Measurements from ENCODE around the gene SLC12A6.
A peak's percentile ranks its signal among the peaks of the same experiment; 100 is the strongest.

SLC12A6 gene

DNA sequence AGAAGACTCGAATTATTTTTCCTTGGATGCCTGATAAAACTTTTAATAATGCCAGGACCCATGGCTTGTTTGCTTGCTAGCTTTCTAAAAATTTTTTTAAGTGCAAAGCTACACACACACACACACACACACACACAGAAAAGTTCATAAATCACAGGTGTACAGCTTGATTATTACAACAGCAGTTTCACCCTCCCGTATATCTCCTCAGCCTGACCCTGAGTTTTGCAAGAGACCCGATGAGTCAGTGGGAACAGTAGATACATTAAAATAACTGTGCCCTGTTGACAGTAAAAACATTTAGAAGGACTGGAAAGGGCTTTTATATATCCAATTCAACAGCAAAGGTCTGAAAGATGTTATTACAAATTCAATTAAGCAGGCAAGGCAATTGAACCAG is 66.1 kb downstream of the SLC12A6 start:
- Histone ChIP-seq H2BK120ac (ENCODE audit: insufficient read depth, low read length, poor library complexity) (no peak overlapping the region), H3K4me2 (ENCODE audit: low read length) (no peak overlapping the region), H2AK5ac (ENCODE audit: low read length) (no peak overlapping the region), H3K36me3 (ENCODE audit: control insufficient read depth in 1 of 2, insufficient read depth in 2 of 2, low read length in 2 of 2) (no peaks in the 10 kb centered on the region), H3K4ac (ENCODE audit: low read depth, low read length) (no peak overlapping the region), H3K27me3 (ENCODE audit: insufficient read depth, low read length) (no peaks in the 10 kb centered on the region), H3K27ac (ENCODE audit: low read depth, low read length) (no peak overlapping the region), H4K91ac (ENCODE audit: low read depth, low read length) (no peak overlapping the region), H3K9me3 (ENCODE audit: insufficient read depth, low read depth, low read length) (no peaks in the 10 kb centered on the region), H3K4me1 (ENCODE audit: control insufficient read depth in 1 of 2, insufficient read depth in 2 of 2, low read length in 2 of 2) (no peaks in the 10 kb centered on the region), H2BK12ac (ENCODE audit: low read length) (no peak overlapping the region), H2BK5ac (ENCODE audit: low read depth, low read length, poor library complexity) (no peak overlapping the region), H2AFZ (ENCODE audit: insufficient read depth, low read length, poor library complexity) (no peak overlapping the region), H3K4me3 (ENCODE audit: low read depth, low read length) (no peak overlapping the region), H3K18ac (ENCODE audit: low read length) (no peak overlapping the region), H3K79me2 (ENCODE audit: control insufficient read depth, insufficient read depth, low read length, poor library complexity) (no peaks in the 10 kb centered on the region), H3K9ac (ENCODE audit: low read length) (no peak overlapping the region), H3K23ac (ENCODE audit: low read length) (no peak overlapping the region), H4K12ac (ENCODE audit: low read depth, low read length) (no peak overlapping the region), H4K8ac (ENCODE audit: low read depth, low read length) (no peak overlapping the region), H3K14ac (ENCODE audit: low read length) (no peak overlapping the region), H3K79me1 (ENCODE audit: low read length) (no peaks in the 10 kb centered on the region)
- whole genome bisulfite sequencing (ENCODE audit: extremely low coverage, insufficient coverage, insufficient read length): no CpG with 5 or more reads among the region's 3 CpGs
- peak; percentile 21 to 56 for DNase-seq

DNA sequence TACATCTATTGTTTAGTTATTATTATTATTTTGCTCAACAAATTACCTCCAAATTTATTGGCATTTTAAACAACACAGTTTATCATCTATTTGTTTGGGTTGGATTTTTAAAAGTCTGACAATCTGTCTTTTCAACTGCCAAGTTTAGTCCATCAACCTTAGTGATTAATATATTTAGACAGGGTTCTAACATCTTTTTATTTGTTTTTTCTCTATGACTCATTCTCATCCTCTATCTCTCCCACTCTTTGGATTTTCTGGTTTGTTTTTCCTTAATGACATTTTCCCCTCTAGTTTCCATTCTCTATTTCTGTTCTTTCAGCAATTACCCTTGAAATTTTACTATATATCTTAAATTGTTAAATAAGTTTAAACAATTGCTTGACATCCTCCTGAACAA is 70.8 kb downstream of the SLC12A6 start:
- H4K12ac ChIP-seq (ENCODE audit: low read depth, low read length): no peak overlapping the region
- no peak overlapping the region for H2BK120ac ChIP-seq (ENCODE audit: insufficient read depth, low read length, poor library complexity)
- no peak overlapping the region for H3K4me2 ChIP-seq (ENCODE audit: low read length)
- H3K79me2 ChIP-seq (ENCODE audit: control insufficient read depth, insufficient read depth, low read length, poor library complexity): no peaks in the 10 kb centered on the region
- H3K9ac ChIP-seq (ENCODE audit: low read length): no peak overlapping the region
- no peak overlapping the region for H3K23ac ChIP-seq (ENCODE audit: low read length)
- H3K14ac ChIP-seq (ENCODE audit: low read length): no peak overlapping the region
- no peaks in the 10 kb centered on the region for H3K4me1 ChIP-seq (ENCODE audit: control insufficient read depth in 1 of 2, insufficient read depth in 2 of 2, low read length in 2 of 2)
- H4K91ac ChIP-seq (ENCODE audit: low read depth, low read length): no peak overlapping the region
- no peaks in the 10 kb centered on the region for H3K79me1 ChIP-seq (ENCODE audit: low read length)
- H2BK12ac ChIP-seq (ENCODE audit: low read length): no peak overlapping the region
- DNase-seq: no peak
- H4K8ac ChIP-seq (ENCODE audit: low read depth, low read length): no peak overlapping the region
- H3K4ac ChIP-seq (ENCODE audit: low read depth, low read length): no peak overlapping the region
- H3K27me3 ChIP-seq (ENCODE audit: insufficient read depth, low read length): no peaks in the 10 kb centered on the region
- no peak overlapping the region for H3K27ac ChIP-seq (ENCODE audit: low read depth, low read length)
- no peak overlapping the region for H3K18ac ChIP-seq (ENCODE audit: low read length)
- no peak overlapping the region for H2AFZ ChIP-seq (ENCODE audit: insufficient read depth, low read length, poor library complexity)
- H2AK5ac ChIP-seq (ENCODE audit: low read length): no peak overlapping the region
- H3K36me3 ChIP-seq (ENCODE audit: control insufficient read depth in 1 of 2, insufficient read depth in 2 of 2, low read length in 2 of 2): no peaks in the 10 kb centered on the region
- no peaks in the 10 kb centered on the region for H3K9me3 ChIP-seq (ENCODE audit: insufficient read depth, low read depth, low read length)
- no peak overlapping the region for H2BK5ac ChIP-seq (ENCODE audit: low read depth, low read length, poor library complexity)
- H3K4me3 ChIP-seq (ENCODE audit: low read depth, low read length): no peak overlapping the region

- no peak overlapping the region for H2BK12ac ChIP-seq (ENCODE audit: low read length)
- peak in 1 of 2 donors; percentile 10 for DNase-seq
- H4K91ac ChIP-seq (ENCODE audit: low read depth, low read length): no peak overlapping the region
- no peak overlapping the region for H2AK5ac ChIP-seq (ENCODE audit: low read length)
- H3K79me1 ChIP-seq (ENCODE audit: low read length): no peaks in the 10 kb centered on the region
- no peaks in the 10 kb centered on the region for H3K9me3 ChIP-seq (ENCODE audit: insufficient read depth, low read depth, low read length)
- no peak overlapping the region for H2BK5ac ChIP-seq (ENCODE audit: low read depth, low read length, poor library complexity)
- no peak overlapping the region for H2BK120ac ChIP-seq (ENCODE audit: insufficient read depth, low read length, poor library complexity)
- no peak overlapping the region for H4K12ac ChIP-seq (ENCODE audit: low read depth, low read length)
- no peak overlapping the region for H3K23ac ChIP-seq (ENCODE audit: low read length)
- H3K4ac ChIP-seq (ENCODE audit: low read depth, low read length): no peak overlapping the region
- no peak overlapping the region for H2AFZ ChIP-seq (ENCODE audit: insufficient read depth, low read length, poor library complexity)
- H3K36me3 ChIP-seq (ENCODE audit: control insufficient read depth in 1 of 2, insufficient read depth in 2 of 2, low read length in 2 of 2): no peaks in the 10 kb centered on the region
- no peaks in the 10 kb centered on the region for H3K79me2 ChIP-seq (ENCODE audit: control insufficient read depth, insufficient read depth, low read length, poor library complexity)
- H3K27ac ChIP-seq (ENCODE audit: low read depth, low read length): no peak overlapping the region
- no peak overlapping the region for H3K4me2 ChIP-seq (ENCODE audit: low read length)
- WGBS (ENCODE audit: extremely low coverage, insufficient coverage, insufficient read length): no CpG with 5 or more reads among the region's 2 CpGs
- H4K8ac ChIP-seq (ENCODE audit: low read depth, low read length): no peak overlapping the region
- H3K9ac ChIP-seq (ENCODE audit: low read length): no peak overlapping the region
- no peak overlapping the region for H3K18ac ChIP-seq (ENCODE audit: low read length)
- no peaks in the 10 kb centered on the region for H3K4me1 ChIP-seq (ENCODE audit: control insufficient read depth in 1 of 2, insufficient read depth in 2 of 2, low read length in 2 of 2)
- H3K27me3 ChIP-seq (ENCODE audit: insufficient read depth, low read length): no peaks in the 10 kb centered on the region
- H3K4me3 ChIP-seq (ENCODE audit: low read depth, low read length): no peak overlapping the region
- H3K14ac ChIP-seq (ENCODE audit: low read length): no peak overlapping the region
Observed at GRCh38 chr15:34264076-34264475, 73.5 kb downstream of the SLC12A6 start.

DNA sequence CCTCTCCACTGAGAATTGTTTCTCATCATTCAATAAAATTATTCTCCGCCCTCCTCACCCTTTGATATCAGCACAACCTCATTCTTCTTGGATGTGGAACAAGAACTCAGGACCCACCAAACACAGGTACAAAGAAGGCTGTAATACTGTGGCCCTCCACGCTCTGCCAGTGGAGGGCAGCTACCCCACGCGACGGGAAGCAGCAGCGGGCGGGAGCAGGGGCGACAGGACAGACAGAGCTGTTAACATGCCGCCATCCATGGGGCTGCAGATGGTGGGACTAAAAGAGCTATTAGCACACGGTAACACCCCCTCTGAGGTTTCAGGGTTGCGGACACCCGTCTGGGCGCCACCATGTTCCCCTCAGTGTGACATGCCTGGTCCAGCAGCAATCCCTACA is 75.2 kb downstream of the SLC12A6 start:
- no CpG with 5 or more reads among the region's 13 CpGs for WGBS (ENCODE audit: extremely low coverage, insufficient coverage, insufficient read length)
- Histone ChIP-seq H3K4me2 (ENCODE audit: low read length) (no peak overlapping the region), H3K36me3 (ENCODE audit: control insufficient read depth in 1 of 2, insufficient read depth in 2 of 2, low read length in 2 of 2) (no peaks in the 10 kb centered on the region), H4K12ac (ENCODE audit: low read depth, low read length) (no peak overlapping the region), H2AK5ac (ENCODE audit: low read length) (no peak overlapping the region), H3K27me3 (ENCODE audit: insufficient read depth, low read length) (no peaks in the 10 kb centered on the region), H3K79me1 (ENCODE audit: low read length) (no peaks in the 10 kb centered on the region), H4K8ac (ENCODE audit: low read depth, low read length) (no peak overlapping the region), H2BK12ac (ENCODE audit: low read length) (no peak overlapping the region), H3K18ac (ENCODE audit: low read length) (no peak overlapping the region), H3K4me3 (ENCODE audit: low read depth, low read length) (no peak overlapping the region), H3K4me1 (ENCODE audit: control insufficient read depth in 1 of 2, insufficient read depth in 2 of 2, low read length in 2 of 2) (no peaks in the 10 kb centered on the region), H3K4ac (ENCODE audit: low read depth, low read length) (no peak overlapping the region), H3K79me2 (ENCODE audit: control insufficient read depth, insufficient read depth, low read length, poor library complexity) (no peaks in the 10 kb centered on the region), H2BK120ac (ENCODE audit: insufficient read depth, low read length, poor library complexity) (no peak overlapping the region), H2BK5ac (ENCODE audit: low read depth, low read length, poor library complexity) (no peak overlapping the region), H3K27ac (ENCODE audit: low read depth, low read length) (no peak overlapping the region), H3K14ac (ENCODE audit: low read length) (no peak overlapping the region), H2AFZ (ENCODE audit: insufficient read depth, low read length, poor library complexity) (no peak overlapping the region), H3K9ac (ENCODE audit: low read length) (no peak overlapping the region), H3K23ac (ENCODE audit: low read length) (no peak overlapping the region), H4K91ac (ENCODE audit: low read depth, low read length) (no peak overlapping the region), H3K9me3 (ENCODE audit: insufficient read depth, low read depth, low read length) (no peaks in the 10 kb centered on the region)
- no peak for DNase-seq
